ENCODE data around the gene CFAP298. TPM values are rescaled to one million over a fixed set of nuclear protein-coding genes. Genes with fewer than 3 reads are reported as not detected.

CFAP298 gene
- total RNA-seq, 4 donors from 2014 or later, result 26.0 to 37.1 (median 31.5) TPM

DNA sequence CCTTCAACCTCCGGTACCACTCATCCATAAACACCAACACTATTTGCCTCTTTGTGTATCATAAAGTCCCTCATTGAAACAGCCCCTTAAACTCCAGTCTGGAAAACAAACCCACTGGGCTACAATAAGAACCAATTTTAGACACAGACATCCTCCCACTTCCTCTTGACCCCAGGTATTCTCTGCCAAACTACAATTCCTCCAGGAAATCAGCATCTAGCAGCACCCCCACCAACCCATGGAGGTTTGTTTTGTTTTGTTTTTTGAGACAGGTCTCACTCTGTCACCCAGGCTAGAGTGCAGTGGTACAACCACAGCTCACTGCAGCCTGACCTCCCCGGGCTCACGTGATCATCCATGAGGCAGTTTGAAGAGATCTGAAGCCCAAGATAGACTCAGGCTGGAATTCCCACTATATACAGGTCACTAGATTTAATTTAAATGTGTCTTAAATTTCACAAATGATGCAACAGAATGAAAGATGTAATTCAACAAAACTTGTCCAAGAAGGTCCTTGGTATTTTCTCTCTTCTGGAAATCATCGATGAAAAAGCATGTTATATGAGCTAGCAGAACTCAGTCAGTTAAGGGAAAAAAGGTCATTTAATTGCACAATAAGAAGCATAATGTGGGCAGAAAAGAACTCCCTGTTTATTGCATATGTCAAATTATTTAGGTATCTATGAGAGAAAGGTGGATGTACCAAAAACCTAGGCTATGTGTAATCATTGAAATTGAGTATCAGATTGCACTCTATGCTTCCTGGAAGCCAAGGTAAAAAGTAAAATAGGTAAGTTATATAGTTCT is 57.1 kb downstream of the CFAP298 start:
- no peaks in the 10 kb centered on the region for H3K4me1 ChIP-seq
- H3K9me3 ChIP-seq, result no peaks in the 10 kb centered on the region
- TF ChIP-seq POLR2A (IDR thresholded peaks at IDR 0.05) (no peak), EP300 (IDR thresholded peaks at IDR 0.05) (no peak), POLR2AphosphoS5 (IDR thresholded peaks at IDR 0.05) (no peak), CTCF (IDR thresholded peaks at IDR 0.05) (no peak)
- H3K27me3 ChIP-seq, result no peaks in the 10 kb centered on the region
- WGBS, result 94% methylated on average over 4 of the region's 4 CpGs
- H3K27ac ChIP-seq, result no peak overlapping the region
- H3K4me3 ChIP-seq, result no peak overlapping the region
- DNase-seq (ENCODE audit: low spot score in 2 of 2), result no peak
- no peaks in the 10 kb centered on the region for H3K36me3 ChIP-seq

GRCh38 chr21:32549886-32550285 is 62.3 kb downstream of the CFAP298 start:
- H3K27ac ChIP-seq, result no peak overlapping the region
- DNase-seq (ENCODE audit: low spot score in 2 of 2), result no peak
- no peak overlapping the region for H3K4me3 ChIP-seq
- H3K4me1 ChIP-seq, result no peaks in the 10 kb centered on the region
- no peak for TF ChIP-seq CTCF (IDR thresholded peaks at IDR 0.05)
- TF ChIP-seq POLR2A (IDR thresholded peaks at IDR 0.05), result no peak
- no peak for TF ChIP-seq POLR2AphosphoS5 (IDR thresholded peaks at IDR 0.05)
- no peak for TF ChIP-seq EP300 (IDR thresholded peaks at IDR 0.05)
- no peaks in the 10 kb centered on the region for H3K27me3 ChIP-seq
- no peaks in the 10 kb centered on the region for H3K9me3 ChIP-seq
- no peaks in the 10 kb centered on the region for H3K36me3 ChIP-seq
- WGBS, result 71% methylated on average over 3 of the region's 3 CpGs

DNA sequence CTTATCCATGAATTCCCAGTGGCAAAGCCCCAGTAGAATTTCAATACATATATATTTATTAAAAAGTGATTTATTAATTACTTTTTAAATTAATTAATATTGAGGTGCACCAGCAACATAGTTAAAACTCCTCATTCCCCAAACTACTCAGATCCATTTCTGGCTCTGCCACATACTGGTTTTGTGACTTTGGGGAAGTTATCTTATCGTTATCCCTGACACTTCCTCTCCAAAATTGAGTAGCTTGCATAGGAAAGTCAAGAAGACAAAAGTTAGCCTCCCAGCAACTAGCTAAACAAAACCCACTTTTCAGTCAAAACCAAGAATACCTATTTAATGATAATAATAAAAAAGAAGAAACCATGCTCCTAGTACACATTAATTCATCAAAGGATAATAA is 62.7 kb downstream of the CFAP298 start:
- no peak for DNase-seq (ENCODE audit: low spot score in 2 of 2)
- Histone ChIP-seq H3K27me3 (no peaks in the 10 kb centered on the region), H3K27ac (no peak overlapping the region), H3K9me3 (no peaks in the 10 kb centered on the region), H3K4me3 (no peak overlapping the region), H3K36me3 (no peaks in the 10 kb centered on the region), H3K4me1 (no peaks in the 10 kb centered on the region)
- 72% methylated on average over 1 of the region's 1 CpG for WGBS
- TF ChIP-seq CTCF (IDR thresholded peaks at IDR 0.05) (no peak), POLR2A (IDR thresholded peaks at IDR 0.05) (no peak), POLR2AphosphoS5 (IDR thresholded peaks at IDR 0.05) (no peak), EP300 (IDR thresholded peaks at IDR 0.05) (no peak)

Other genes with a start within 250 kb of the CFAP298 start
- gene URB1, start 219.4 kb downstream of the CFAP298 start, total RNA-seq, result 10 to 100 TPM; 23.7 to 49.4 (median 33.0) TPM
- gene EVA1C, start 199.7 kb downstream of the CFAP298 start, total RNA-seq, result 10 to 100 TPM; 57.1 to 98.6 (median 63.2) TPM
- gene TCP10L, start 26.9 kb downstream of the CFAP298 start, total RNA-seq, result 1 to 10 TPM in 1 of 4 donors, not detected in 3; 2.2 TPM
- 10 to 100 TPM in 1 of 4 donors, 1 to 10 TPM in 3; 4.3 to 20.3 (median 9.6) TPM for gene SYNJ1, start 115.6 kb upstream of the CFAP298 start, total RNA-seq
- 100 to 1,000 TPM in 1 of 4 donors, 10 to 100 TPM in 3; 24.6 to 116 (median 29.3) TPM for gene PAXBP1, start 159.4 kb upstream of the CFAP298 start, total RNA-seq